Uterus (tissue), 4 donors: Measurements from ENCODE around the gene ANKFN1. TPM values are rescaled to one million over a fixed set of nuclear protein-coding genes. Genes with fewer than 3 reads are reported as not detected.

Experiments
- DNase-seq, 2 donors: peaks; one replicate each; pipeline ENCODE4 v3.0.0-alpha.2; 2019 to 2020
- H3K27ac ChIP-seq, 2 donors: fragments of 200-600 bp; sonication (generic); 1 replicate in 1 of 2; 2 replicates in 1 of 2; pipeline ENCODE4 v1.5.1; 2016 to 2018
- H3K27me3 ChIP-seq, 2 donors: fragments of 200-600 bp; sonication (generic); one replicate each; pipeline ENCODE4 v1.5.1; 2018 to 2019; ENCODE audit warnings: control low read depth in 1 of 2
- H3K36me3 ChIP-seq, 2 donors: fragments of 200-600 bp; sonication (generic); one replicate each; pipeline ENCODE4 v1.5.1; 2019; ENCODE audit warnings: control low read depth in 1 of 2
- H3K4me1 ChIP-seq, 2 donors: fragments of 200-600 bp; sonication (generic); one replicate each; pipeline ENCODE4 v1.5.1; 2018 to 2019; ENCODE audit warnings: control low read depth in 1 of 2
- H3K4me3 ChIP-seq, 2 donors: fragments of 200-600 bp; sonication (generic); 1 replicate in 1 of 2; 2 replicates in 1 of 2; pipeline ENCODE4 v1.5.1; 2018 to 2019; ENCODE audit warnings: mild to moderate bottlenecking in 1 of 2
- H3K9me3 ChIP-seq, 2 donors: fragments of 200-600 bp; sonication (generic); one replicate each; pipeline ENCODE4 v1.5.1; 2019; ENCODE audit warnings: control low read depth in 1 of 2
- CTCF ChIP-seq, 4 experiments: fragments of 200-600 bp in 2 of 4; fragments of 450-650 bp in 2 of 4; sonication (generic) in 2 of 4; IDR thresholded peaks; one replicate each; pipeline ENCODE4 v1.5.1; 2016 to 2019; ENCODE audit warnings: antibody characterized with exemption in 4 of 4, mild to moderate bottlenecking in 2 of 4, moderate library complexity in 1 of 4
- POLR2A ChIP-seq, 2 donors: fragments of 450-650 bp; IDR thresholded peaks; one replicate each; pipeline ENCODE4 v1.6.1; 2016; ENCODE audit warnings: antibody characterized with exemption in 2 of 2, mild to moderate bottlenecking in 1 of 2, moderate library complexity in 1 of 2
- intact Hi-C: fragments of 100-400 bp; cut with DNase I; formaldehyde crosslinking; loops from one replicate; pipeline ENCODE4 v1.15.1; 2023; ENCODE audit warnings: low total_unique reads
- total RNA-seq, 4 donors: library from RNA; depleted of rRNA in 3 of 4; stranded (reverse); fragments of >200 nt in 3 of 4; gene quantifications; one replicate each; pipeline versions ENCODE4 v1.1.0 to v1.2.4, GENCODE V29; 2014 to 2023
- donor health status: DM: yes; HTN: yes; CAD: no.

ANKFN1 gene
- total RNA-seq, 4 donors from 2014 or later = 0.27 to 2.6 TPM; not detected in 2

DNA sequence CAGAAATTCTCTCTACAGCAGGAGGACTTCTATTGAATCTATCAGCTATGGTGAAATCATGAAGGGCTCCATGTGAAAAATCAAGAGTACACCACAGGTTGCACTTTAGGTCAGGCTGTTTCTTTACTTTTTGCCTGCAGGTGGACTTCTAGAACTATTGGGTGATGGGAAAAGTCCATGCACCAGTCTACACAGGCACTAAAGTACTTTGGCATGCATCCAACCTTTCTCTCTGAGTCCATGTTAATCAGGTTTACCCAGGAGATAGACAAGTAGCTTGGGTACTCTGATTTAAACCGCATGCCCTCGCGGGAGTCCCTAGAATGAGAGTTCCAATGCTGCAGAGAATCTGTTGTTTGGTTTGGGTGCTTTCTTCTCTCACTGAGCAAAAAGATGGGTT, 9.1 kb upstream of the ANKFN1 start:
- no peak overlapping the region for H3K27ac ChIP-seq
- no peak for TF ChIP-seq CTCF (IDR thresholded peaks at IDR 0.05)
- no peak for TF ChIP-seq POLR2A (IDR thresholded peaks at IDR 0.05)
- no peaks in the 10 kb centered on the region for H3K4me1 ChIP-seq
- no peaks in the 10 kb centered on the region for H3K9me3 ChIP-seq
- no peaks in the 10 kb centered on the region for H3K36me3 ChIP-seq
- intact Hi-C loops = no loop called here
- DNase-seq = no peak
- H3K27me3 ChIP-seq = no peaks in the 10 kb centered on the region
- no peak overlapping the region for H3K4me3 ChIP-seq

- DNase-seq = no peak
- TF ChIP-seq POLR2A (IDR thresholded peaks at IDR 0.05) = no peak
- no peak for TF ChIP-seq CTCF (IDR thresholded peaks at IDR 0.05)
- Histone ChIP-seq H3K27ac (no peak overlapping the region), H3K4me1 (no peaks in the 10 kb centered on the region), H3K4me3 (no peak overlapping the region), H3K36me3 (no peaks in the 10 kb centered on the region), H3K27me3 (no peaks in the 10 kb centered on the region), H3K9me3 (no peaks in the 10 kb centered on the region)
- intact Hi-C loops = no loop called here
Measured at GRCh38 chr17:56146534-56146933, 6.7 kb upstream of the ANKFN1 start.

DNA sequence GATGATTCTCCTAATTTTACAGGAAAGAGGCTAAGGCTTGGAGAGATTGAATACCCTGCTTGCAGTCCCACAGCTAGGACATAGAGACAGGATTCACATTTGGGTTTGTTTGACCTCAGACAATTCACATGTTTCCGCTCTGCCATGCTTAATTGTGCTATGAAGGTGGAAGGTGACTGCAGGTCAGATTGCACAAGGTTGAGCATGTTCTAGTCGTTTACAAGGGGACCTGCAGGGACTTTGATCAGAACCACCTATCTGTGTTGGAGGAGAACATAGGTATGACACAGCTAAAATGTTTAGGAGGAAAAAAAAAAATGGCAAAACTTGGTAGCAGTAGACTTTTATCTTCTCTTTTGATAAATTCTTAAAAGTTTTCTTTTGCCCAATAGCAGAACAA, 4.9 kb upstream of the ANKFN1 start:
- TF ChIP-seq CTCF (IDR thresholded peaks at IDR 0.05) (no peak), POLR2A (IDR thresholded peaks at IDR 0.05) (no peak)
- Histone ChIP-seq H3K36me3 (no peaks in the 10 kb centered on the region), H3K27me3 (no peaks in the 10 kb centered on the region), H3K4me1 (no peaks in the 10 kb centered on the region), H3K4me3 (no peak overlapping the region), H3K27ac (no peak overlapping the region), H3K9me3 (no peaks in the 10 kb centered on the region)
- intact Hi-C loops = no loop called here
- DNase-seq = no peak

- no peak overlapping the region for H3K27ac ChIP-seq
- H3K9me3 ChIP-seq = no peaks in the 10 kb centered on the region
- no peaks in the 10 kb centered on the region for H3K27me3 ChIP-seq
- H3K4me1 ChIP-seq = no peaks in the 10 kb centered on the region
- no peak for TF ChIP-seq CTCF (IDR thresholded peaks at IDR 0.05)
- TF ChIP-seq POLR2A (IDR thresholded peaks at IDR 0.05) = no peak
- intact Hi-C loops = no loop called here
- no peak overlapping the region for H3K4me3 ChIP-seq
- H3K36me3 ChIP-seq = no peaks in the 10 kb centered on the region
- no peak for DNase-seq
Measured at GRCh38 chr17:56149266-56150036, 3.8 kb upstream of the ANKFN1 start.

GRCh38 chr17:56150649-56151048, 2.6 kb upstream of the ANKFN1 start:
- H3K4me1 ChIP-seq = no peaks in the 10 kb centered on the region
- intact Hi-C loops = no loop called here
- DNase-seq = no peak
- H3K36me3 ChIP-seq = no peaks in the 10 kb centered on the region
- no peaks in the 10 kb centered on the region for H3K9me3 ChIP-seq
- no peak overlapping the region for H3K27ac ChIP-seq
- H3K4me3 ChIP-seq = no peak overlapping the region
- TF ChIP-seq POLR2A (IDR thresholded peaks at IDR 0.05) = no peak
- TF ChIP-seq CTCF (IDR thresholded peaks at IDR 0.05) = no peak
- H3K27me3 ChIP-seq = no peaks in the 10 kb centered on the region
